ENCODE data around the gene SPAG16.
"Not testable (repeated sequence)": the region's sequence is repeated elsewhere in the genome, so short reads cannot be mapped to it uniquely, and the experiment has no call there.

The SPAG16 gene

DNA sequence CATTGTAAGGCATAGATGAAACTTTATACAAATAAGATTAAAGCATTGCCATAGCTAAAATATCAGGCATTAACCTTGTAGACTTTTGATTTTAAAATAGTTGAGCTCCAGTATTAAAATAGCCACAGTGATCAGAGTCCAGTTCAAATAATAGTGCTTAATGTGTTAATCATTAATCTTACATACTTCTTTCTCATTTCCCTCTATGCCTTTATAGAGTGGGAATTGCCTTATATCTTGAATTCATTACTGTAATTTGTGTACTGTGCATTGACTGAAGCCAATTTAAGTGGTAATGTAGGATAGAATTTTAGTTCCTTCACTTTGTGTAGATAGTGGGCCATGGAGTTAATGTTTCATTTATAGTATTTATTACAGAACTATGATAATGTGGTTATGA, 577.4 kb downstream of the SPAG16 start:
- DNase-seq: no peak

- no peak for DNase-seq
Measured at GRCh38 chr2:213862407-213863076, 578.3 kb downstream of the SPAG16 start.

DNA sequence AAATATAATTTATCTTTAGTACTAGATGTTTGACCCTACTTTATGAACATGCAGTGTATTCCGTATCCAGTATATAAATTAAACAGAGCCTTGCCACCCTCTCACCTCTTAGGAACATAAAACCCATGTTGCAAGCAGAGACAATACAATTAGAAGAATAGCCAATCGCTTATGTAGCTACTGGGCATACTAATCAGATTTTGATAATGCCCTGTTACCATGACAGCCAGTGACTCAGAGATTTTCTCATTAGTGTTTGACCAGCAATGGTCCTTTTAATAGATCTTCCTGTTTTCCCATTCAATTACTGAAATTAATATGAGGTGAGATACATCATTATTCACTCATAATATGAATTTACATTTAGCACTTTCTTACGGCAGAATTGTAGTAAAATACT, 579.3 kb downstream of the SPAG16 start:
- no peak for DNase-seq

DNA sequence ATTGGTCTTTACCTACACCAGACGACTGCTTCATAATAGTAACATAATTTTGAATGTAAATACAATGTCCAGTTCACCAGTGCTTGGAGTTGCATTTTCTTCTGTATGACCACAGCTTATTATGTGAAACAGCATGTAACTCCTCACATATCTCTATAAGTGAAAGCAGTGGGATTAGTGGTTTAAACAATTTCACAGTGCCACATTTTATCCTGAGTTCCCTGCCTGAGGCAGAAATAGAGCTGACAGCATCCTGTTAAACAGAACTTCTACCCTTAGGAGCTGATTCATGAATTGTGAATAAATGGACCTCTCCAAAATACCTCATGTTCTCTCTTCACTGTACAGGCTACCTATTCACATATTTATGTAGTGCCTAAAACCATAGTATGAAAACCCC, 584.3 kb downstream of the SPAG16 start:
- no peak for DNase-seq

- no peak for DNase-seq
Measured at GRCh38 chr2:213885485-213885884, 601.2 kb downstream of the SPAG16 start.

DNA sequence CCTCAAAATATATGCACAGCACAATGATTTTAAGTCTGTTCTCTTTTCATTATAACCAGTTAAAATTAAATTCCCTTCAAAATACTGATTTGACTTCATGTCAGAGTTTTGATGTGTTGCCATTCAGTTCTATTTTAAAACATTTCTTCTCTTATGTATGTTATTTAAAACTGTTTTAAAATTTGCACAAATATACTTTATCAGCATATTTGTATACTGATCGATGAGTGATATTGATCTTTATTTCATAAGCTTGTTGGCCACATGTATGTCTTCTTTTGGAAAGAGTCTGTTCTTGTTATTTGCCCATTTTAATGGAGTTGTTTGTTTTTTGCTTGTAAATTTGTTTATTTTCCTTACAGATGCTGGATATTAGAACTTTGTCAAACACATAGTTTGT, 630.2 kb downstream of the SPAG16 start:
- no peak for DNase-seq

GRCh38 chr2:213920014-213920413, 635.8 kb downstream of the SPAG16 start:
- no peak for DNase-seq

DNA sequence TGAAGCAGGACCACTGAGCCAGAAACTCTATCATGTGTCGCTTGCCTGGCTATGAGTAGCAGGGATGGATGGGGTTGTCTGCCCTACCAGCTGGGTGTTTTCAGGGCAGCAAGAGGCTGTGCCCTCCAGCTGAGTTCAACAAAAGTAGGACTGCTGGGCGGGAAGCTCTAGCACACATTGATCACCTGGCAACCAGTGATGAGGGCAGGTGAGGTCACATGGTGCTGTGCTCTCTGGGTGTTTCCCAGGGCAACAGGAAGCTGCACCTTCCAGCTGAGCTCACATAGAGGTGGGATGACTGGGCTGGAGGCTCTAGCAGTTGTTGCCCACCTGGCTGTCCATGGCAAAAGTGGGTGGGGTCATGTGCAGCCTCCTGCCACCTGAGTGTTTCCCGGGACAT, 639.3 kb downstream of the SPAG16 start:
- no peak for DNase-seq

- peak; percentile 60 for DNase-seq
Measured at GRCh38 chr2:213934560-213934959, 650.3 kb downstream of the SPAG16 start.

DNA sequence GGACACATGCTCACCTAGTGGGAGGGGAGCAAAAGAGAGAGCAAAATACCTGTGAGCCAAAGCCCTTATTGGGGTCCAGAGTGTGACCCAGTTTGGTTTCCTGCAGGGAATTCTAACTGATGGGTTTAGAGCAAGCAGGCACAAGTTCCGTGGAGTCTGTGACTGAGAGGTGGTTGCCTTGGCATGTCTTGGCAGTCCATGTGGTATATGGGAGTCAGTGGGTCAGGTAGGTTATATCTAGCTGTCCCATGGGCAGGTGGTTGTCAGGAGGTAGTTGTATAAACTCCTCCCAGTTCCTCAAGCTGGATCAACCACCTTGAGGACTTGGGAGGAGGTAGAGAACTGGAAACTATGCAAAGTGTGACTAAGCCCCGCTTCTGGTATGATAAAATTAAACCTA, 673.8 kb downstream of the SPAG16 start:
- no peak for DNase-seq

GRCh38 chr2:213959589-213959988, 675.3 kb downstream of the SPAG16 start:
- DNase-seq: no peak

DNA sequence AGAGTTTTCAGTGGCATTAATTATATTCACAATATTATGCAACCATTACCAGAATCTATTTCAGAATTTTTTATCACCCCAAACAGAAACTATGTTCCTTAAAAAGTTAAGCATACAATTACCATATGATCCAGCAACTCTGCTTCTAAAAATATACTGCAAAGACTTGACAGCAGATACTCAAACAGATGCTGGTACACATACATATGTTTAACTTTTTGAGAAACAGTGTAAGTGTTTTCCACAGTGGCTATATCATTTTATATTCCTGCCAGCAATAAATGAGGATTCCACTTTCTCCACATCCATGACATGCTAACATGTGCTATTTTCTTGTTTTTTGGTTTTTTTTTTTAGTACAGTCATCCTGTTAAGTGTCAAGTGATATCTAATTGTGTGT, 687.3 kb downstream of the SPAG16 start:
- no peak for DNase-seq

DNA sequence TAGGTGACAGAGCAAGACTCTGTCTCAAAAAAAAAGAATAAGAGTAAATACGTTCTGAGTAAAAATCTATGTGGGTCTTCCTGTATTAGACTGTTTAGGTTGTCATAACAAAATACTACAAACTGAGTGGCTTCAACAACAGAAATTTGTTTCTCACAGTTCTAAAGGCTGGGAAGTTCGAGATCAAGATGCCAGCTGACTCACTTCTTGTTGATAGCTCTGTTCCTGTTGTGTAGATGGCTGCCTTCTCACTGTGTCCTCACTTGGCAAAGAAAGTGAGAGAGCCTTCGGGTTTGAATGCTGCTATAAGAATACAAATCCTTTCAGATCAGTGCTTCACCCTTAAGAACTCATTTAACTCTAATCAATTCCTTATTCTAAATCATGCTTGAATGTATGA, 696.6 kb downstream of the SPAG16 start:
- no peak for DNase-seq

DNA sequence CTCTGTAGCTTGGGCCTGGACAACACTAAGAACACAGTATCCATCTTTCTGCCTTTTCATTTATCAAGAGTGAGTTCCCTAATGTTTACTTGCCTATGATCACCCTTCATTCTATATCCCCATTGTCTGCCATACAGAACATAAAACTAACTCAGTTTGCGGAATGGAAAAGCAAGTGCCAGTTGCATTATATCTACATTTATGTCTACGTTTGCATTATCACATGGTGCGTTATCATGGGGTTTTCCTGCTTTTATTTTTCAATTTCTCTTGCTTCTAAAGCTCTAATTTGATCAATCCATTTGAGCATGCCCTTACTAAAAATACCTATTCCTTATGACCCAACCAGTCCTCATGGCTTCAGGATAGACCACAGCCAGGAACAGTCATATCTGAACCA, 704.9 kb downstream of the SPAG16 start:
- DNase-seq: no peak

- DNase-seq: no peak
Measured at GRCh38 chr2:213991453-213992108, 707.3 kb downstream of the SPAG16 start.

DNA sequence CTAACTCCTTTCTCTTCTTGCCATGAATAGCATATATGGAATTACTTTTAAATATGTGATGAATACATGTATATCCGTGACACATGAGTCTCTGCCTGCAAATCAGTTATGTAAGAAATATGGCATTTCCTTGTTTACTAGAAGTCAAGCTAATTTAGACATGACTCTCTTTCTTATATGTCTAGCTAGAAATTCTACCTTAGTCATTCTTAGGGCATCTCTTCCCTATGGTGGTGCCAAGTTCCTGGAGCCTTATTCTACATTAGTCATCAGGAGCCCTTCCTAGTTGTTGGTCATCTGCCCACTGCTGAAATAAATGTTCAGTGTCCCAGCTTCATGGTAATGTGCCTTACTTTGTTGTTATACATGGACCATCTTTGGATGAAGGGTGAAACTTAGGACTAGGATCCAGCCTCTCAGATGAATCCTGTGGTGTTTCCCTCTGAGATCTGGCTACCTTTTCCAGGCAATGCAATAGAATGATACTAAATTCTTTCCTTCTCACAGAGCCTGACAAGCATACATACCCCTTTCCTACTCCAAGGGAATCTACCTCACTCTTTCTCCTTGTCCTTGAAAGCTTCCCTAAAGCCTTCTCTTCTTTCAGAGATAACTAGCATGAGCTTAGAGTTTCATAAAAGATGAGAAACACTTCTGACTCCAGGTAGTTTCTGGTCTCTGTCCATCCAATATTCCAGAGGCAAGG, 711.3 kb downstream of the SPAG16 start:
- no peak for DNase-seq

DNA sequence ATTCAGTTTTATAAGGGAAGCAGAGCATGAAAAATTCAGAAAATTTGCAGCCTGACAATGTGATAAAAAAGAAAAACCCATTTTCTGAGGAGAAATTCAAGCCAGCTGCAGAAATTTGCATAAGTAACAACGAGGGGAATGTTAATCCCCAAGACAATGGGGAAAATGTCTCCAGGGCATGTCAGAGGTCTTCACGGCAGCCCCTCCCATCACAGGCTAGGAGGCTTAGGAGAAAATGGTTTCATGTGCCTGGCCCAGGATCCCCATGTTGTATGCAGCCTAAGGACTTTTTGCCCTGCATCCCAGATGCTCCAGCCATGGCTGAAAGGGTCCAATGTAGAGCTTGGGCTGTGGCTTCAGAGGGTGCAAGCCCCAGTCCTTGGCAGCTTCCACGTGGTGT, 714.7 kb downstream of the SPAG16 start:
- not testable (repeated sequence) for DNase-seq

DNA sequence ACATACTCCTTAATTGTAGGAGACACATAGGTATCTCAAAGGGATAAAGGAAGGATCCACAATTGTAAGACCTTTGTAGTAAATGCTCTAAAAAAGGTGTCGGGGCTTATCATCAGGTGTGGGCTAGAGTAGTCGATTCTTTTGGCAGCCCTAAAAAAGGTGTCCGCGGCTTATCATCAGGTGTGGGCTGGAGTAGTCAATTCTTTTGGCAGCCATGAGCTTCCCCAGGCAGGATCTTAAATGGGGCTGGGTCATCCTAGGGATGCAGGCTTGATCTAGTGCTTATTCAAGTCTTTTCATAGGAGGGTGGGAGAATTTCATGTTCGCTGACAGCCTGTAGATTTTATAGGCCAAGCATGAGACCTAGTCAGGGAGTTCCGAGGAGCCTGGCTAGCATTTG, 720.2 kb downstream of the SPAG16 start:
- no peak for DNase-seq

GRCh38 chr2:214005337-214005736, 721.1 kb downstream of the SPAG16 start:
- DNase-seq: no peak

GRCh38 chr2:214006601-214007000, 722.3 kb downstream of the SPAG16 start:
- DNase-seq: no peak

DNA sequence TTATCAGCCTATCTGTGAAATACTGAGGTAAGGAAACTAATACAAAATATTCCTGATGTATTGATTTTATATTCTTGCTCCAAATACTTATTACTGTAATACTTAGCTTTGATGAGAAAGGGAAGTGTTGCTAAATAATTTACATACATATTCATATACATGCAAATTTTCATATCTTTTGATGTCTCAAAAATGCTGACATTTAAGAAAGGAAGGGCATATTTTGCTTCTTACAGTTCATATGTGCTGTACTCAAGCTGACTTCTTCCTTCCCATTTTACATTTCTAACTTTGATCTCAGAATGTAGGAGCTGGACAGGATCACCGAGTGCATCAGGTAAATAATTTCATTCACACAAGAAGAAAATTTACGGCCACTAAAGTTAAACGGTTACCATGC, 727.4 kb downstream of the SPAG16 start:
- no peak for DNase-seq

DNA sequence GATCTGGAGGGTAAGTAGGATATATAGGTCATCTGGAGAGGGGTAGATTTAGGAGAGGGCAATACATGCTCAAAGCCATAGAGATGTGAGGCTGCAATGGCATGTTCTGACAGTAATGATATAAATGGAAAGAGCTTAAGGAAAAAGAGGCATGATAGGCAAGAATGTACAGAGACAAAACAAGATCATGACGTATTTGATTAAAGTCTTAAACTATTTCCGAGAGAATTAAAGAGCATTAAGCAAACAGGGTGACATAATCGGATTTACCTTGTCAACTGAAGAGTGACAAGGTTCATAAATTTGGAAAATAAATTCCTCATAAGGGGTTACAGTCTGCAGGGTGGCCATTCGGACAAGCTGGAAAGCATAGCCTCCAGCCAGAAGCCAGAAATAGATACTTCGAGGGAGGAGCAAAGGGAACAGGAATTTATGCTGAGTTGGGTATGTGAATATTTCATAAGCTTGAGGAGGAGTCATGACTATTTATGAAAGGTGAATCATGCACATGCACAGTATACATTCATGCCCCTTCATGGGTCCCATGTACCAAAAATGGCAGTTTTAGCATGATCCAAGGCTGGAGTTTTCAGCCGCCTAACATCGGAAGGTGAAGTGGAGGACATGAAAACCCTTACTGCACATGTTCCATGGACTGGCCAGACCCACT, 730.4 kb downstream of the SPAG16 start:
- no peak for DNase-seq

DNA sequence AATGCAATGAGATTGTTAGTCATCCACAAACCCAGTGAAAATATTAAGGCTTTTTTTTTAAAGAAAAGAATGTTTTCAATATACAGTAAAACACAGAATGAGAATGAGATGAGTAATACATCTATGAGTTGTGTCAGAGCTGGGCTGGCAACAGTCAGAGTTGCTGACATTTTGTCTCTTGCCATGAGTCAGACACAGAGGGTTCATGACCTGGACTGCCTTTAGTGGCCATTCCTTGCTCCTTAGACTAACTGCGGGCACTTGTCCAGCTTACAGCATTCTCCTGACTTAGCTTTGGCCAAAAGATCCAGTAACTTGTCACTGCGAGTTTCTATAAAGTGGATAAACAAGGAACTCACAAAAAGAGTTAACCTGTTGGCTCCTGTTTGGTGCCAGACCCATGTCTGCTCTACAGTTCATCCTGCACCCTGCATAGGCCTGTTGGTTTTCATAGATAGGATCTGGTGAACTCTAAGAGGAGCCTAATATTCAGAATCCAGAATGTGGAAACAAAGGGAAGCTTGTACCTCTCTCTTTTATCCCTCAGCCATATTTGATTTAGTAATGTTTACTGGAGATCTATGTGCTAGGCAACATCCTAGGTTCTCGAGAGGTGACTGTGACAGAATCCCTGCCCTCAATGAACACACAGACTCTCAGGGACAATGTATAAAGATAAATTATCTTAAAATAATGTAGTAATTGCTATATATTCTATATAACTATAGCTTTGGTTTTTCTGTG, 735.1 kb downstream of the SPAG16 start:
- no peak for DNase-seq
